ENCODE results near the gene KCTD10.

- TF ChIP-seq CTCF (IDR thresholded peaks at IDR 0.05), result no peak
- TF ChIP-seq ZFX (IDR thresholded peaks at IDR 0.05; ENCODE audit: borderline replicate concordance), result no peak
Measured at GRCh38 chr12:109475121-109475520, 2.0 kb downstream of the KCTD10 start.
